Neuronal stem cell (in vitro differentiated cells): Measurements from ENCODE around the gene CFAP92.

Source experiments
- DNase-seq: peaks from one replicate; pipeline ENCODE4 v3.0.0-alpha.2; 2013; ENCODE audit warnings: low spot score
- H2AFZ ChIP-seq: one replicate; pipeline ENCODE4 v1.6.1; 2013; ENCODE audit warnings: mild to moderate bottlenecking, low read length, inconsistent platforms
- H2AK5ac ChIP-seq: 2 replicates; pipeline ENCODE4 v1.6.1; 2013; ENCODE audit warnings: low read depth, mild to moderate bottlenecking, inconsistent platforms, low read length, moderate library complexity, mixed read lengths
- H2BK120ac ChIP-seq: 2 replicates; pipeline ENCODE4 v1.6.1; 2013; ENCODE audit warnings: low read depth, mild to moderate bottlenecking, inconsistent platforms, low read length, moderate library complexity, mixed read lengths
- H2BK12ac ChIP-seq: one replicate; pipeline ENCODE4 v1.6.1; 2013; ENCODE audit warnings: low read length, inconsistent platforms
- H2BK15ac ChIP-seq: 2 replicates; pipeline ENCODE4 v1.6.1; 2013; ENCODE audit warnings: mild to moderate bottlenecking, low read length, inconsistent platforms, mixed read lengths
- H2BK5ac ChIP-seq: one replicate; pipeline ENCODE4 v1.6.1; 2013; ENCODE audit warnings: inconsistent platforms, mild to moderate bottlenecking, low read length, moderate library complexity
- H3K14ac ChIP-seq: one replicate; pipeline ENCODE4 v1.6.1; 2013; ENCODE audit warnings: low read length, inconsistent platforms
- H3K18ac ChIP-seq: 2 replicates; pipeline ENCODE4 v1.6.1; 2013; ENCODE audit warnings: low read length, inconsistent platforms
- H3K23ac ChIP-seq: 2 replicates; pipeline ENCODE4 v1.6.1; 2013; ENCODE audit warnings: low read depth, mild to moderate bottlenecking, mixed read lengths, low read length, inconsistent platforms; ENCODE audit not compliant: poor library complexity
- H3K27ac ChIP-seq: replicated peaks from 3 replicates; pipeline ENCODE4 v1.5.1; 2013; ENCODE audit warnings: low read length, inconsistent platforms
- H3K27me3 ChIP-seq, 3 experiments: 2 replicates each; pipeline ENCODE4 v1.6.1; 2013; ENCODE audit warnings: low read length in 3 of 3, mild to moderate bottlenecking in 2 of 3, inconsistent platforms in 1 of 3, low read depth in 1 of 3, mixed read lengths in 1 of 3, moderate library complexity in 1 of 3; ENCODE audit not compliant: control insufficient read depth in 3 of 3, insufficient read depth in 3 of 3
- H3K36me3 ChIP-seq, 2 donors: replicated peaks in 1 of 2; 2 replicates each; pipeline ENCODE4 v1.6.1; 2013; ENCODE audit warnings: low read length in 2 of 2; ENCODE audit not compliant: control insufficient read depth in 2 of 2, insufficient read depth in 2 of 2
- H3K4ac ChIP-seq: 2 replicates; pipeline ENCODE4 v1.6.1; 2013; ENCODE audit warnings: inconsistent platforms, mild to moderate bottlenecking, low read length, moderate library complexity
- H3K4me1 ChIP-seq, 2 donors: 1 replicate in 1 of 2; 2 replicates in 1 of 2; pipeline ENCODE4 v1.6.1; 2013; ENCODE audit warnings: low read length in 2 of 2, low read depth in 1 of 2; ENCODE audit not compliant: control insufficient read depth in 2 of 2, insufficient read depth in 1 of 2
- H3K4me2 ChIP-seq: one replicate; pipeline ENCODE4 v1.6.1; 2013; ENCODE audit warnings: mild to moderate bottlenecking, low read length, inconsistent platforms; ENCODE audit not compliant: insufficient read depth, poor library complexity, severe bottlenecking
- H3K4me3 ChIP-seq, 2 donors: 2 replicates each; pipeline ENCODE4 v1.5.1; 2013; ENCODE audit warnings: low read length in 2 of 2, mild to moderate bottlenecking in 2 of 2, inconsistent platforms in 1 of 2, moderate library complexity in 1 of 2
- H3K79me1 ChIP-seq: one replicate; pipeline ENCODE4 v1.6.1; 2013; ENCODE audit warnings: low read depth, mild to moderate bottlenecking, inconsistent platforms, low read length, moderate library complexity
- H3K9ac ChIP-seq: one replicate; pipeline ENCODE4 v1.6.1; 2013; ENCODE audit warnings: mild to moderate bottlenecking, low read depth, low read length, inconsistent platforms; ENCODE audit not compliant: poor library complexity
- H3K9me3 ChIP-seq, 2 donors: replicated peaks in 1 of 2; 2 replicates each; pipeline versions ENCODE3 to v1.6.1; 2013; ENCODE audit warnings: low read length in 2 of 2, mild to moderate bottlenecking in 2 of 2, inconsistent platforms in 1 of 2, low read depth in 1 of 2, mixed read lengths in 1 of 2, moderate library complexity in 1 of 2; ENCODE audit not compliant: control insufficient read depth in 2 of 2, insufficient read depth in 1 of 2
- H4K8ac ChIP-seq: one replicate; pipeline ENCODE4 v1.6.1; 2013; ENCODE audit warnings: low read depth, mild to moderate bottlenecking, inconsistent platforms, low read length, moderate library complexity
- H4K91ac ChIP-seq: one replicate; pipeline ENCODE4 v1.6.1; 2013; ENCODE audit warnings: low read length, low read depth, mild to moderate bottlenecking, inconsistent platforms; ENCODE audit not compliant: poor library complexity
- WGBS, 2 donors: extraction: QIAGEN DNeasy Blood & Tissue Kit; methylation state at CpG; one replicate each; pipeline ENCODE4 v1.1.7; 2013; ENCODE audit warnings: missing lambda C conversion rate in 2 of 2, mixed read lengths in 1 of 2; ENCODE audit not compliant: insufficient read length in 2 of 2, insufficient replicate concordance in 1 of 2; ENCODE audit errors: extremely low coverage in 2 of 2; 5-methylcytosine and 5-hydroxymethylcytosine counted together

The CFAP92 gene

GRCh38 chr3:128945041-128945877 is 48.6 kb downstream of the CFAP92 start:
- Histone ChIP-seq H3K4ac (no peak overlapping the region), H3K4me2 (no peak overlapping the region), H2BK12ac (no peak overlapping the region), H4K91ac (no peak overlapping the region), H3K4me3 (no peak overlapping the region), H2BK15ac (no peak overlapping the region), H2AFZ (no peak overlapping the region), H3K9me3 (peaks cover 0 to 1% of the 10 kb centered on the region in 2 donors), H3K9ac (no peak overlapping the region), H3K27me3 (no peaks in the 10 kb centered on the region), H3K36me3 (peaks cover 0 to 6% of the 10 kb centered on the region in 2 donors), H2AK5ac (peak overlapping the region; percentile 50), H3K27ac (no peak overlapping the region), H2BK120ac (no peak overlapping the region), H3K14ac (no peak overlapping the region), H3K79me1 (no peaks in the 10 kb centered on the region), H3K4me1 (peaks cover 0 to 1% of the 10 kb centered on the region in 2 donors), H4K8ac (no peak overlapping the region), H2BK5ac (peak overlapping the region; percentile 29), H3K18ac (peak overlapping the region; percentile 31), H3K23ac (no peak overlapping the region)
- no peak for DNase-seq
- WGBS, 2 donors = no CpG with 5 or more reads among the region's 21 CpGs

DNA sequence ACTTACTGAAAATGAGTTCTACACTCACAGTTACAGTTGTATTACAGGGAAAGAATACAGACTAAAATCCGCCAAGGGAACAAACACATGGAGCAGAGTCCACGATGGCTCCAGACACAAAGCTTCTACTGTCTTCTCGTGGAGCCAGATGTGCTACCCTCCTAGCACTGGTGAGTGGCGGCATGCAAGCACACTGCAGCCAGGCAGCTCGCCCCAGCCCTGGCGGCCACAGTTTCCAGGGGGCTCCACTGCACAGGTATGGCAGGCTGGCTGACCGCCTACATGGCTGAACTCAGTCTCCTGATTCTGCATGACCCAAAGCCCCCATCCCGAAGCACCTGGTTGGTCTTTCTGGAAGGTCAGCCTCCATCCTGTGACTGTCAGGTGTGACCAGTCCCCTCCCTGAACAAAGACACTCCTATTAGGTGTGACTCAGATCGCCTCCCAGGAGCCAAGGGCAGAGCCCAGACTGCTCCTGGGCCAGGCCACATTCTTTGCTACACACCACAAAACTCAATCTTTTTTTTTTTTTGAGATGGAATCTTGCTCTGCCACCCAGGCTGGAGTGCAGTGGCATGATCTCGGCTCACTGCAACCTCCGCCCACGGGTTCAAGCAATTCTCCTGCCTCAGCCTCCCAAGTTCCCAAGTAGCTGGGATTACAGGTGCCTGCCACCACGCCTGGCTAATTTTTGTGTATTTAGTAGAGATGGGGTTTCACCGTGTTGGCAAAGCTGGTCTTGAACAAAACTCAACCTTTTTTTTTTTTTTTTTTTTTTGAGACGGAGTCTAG is 51.5 kb downstream of the CFAP92 start:
- H3K9me3 ChIP-seq = peaks cover 0 to 1% of the 10 kb centered on the region in 2 donors
- peak overlapping the region; percentile 93 for H3K4ac ChIP-seq
- peaks cover 0 to 6% of the 10 kb centered on the region in 2 donors for H3K36me3 ChIP-seq
- H2BK12ac ChIP-seq = peak overlapping the region; percentile 84
- peak overlapping the region; percentile 75 for H2AK5ac ChIP-seq
- no peak overlapping the region for H3K4me2 ChIP-seq
- H3K23ac ChIP-seq = no peak overlapping the region
- no peak overlapping the region for H3K9ac ChIP-seq
- no peak overlapping the region for H3K14ac ChIP-seq
- no peak overlapping the region for H2BK15ac ChIP-seq
- H2BK120ac ChIP-seq = no peak overlapping the region
- peak overlapping the region; percentile 57 for H3K18ac ChIP-seq
- no peak overlapping the region for H4K8ac ChIP-seq
- H3K27ac ChIP-seq = no peak overlapping the region
- no peak for DNase-seq
- no peak overlapping the region for H3K4me3 ChIP-seq
- no peak overlapping the region for H2AFZ ChIP-seq
- H3K79me1 ChIP-seq = no peaks in the 10 kb centered on the region
- no peak overlapping the region for H2BK5ac ChIP-seq
- H4K91ac ChIP-seq = no peak overlapping the region
- WGBS, 2 donors = no CpG with 5 or more reads among the region's 15 CpGs
- no peaks in the 10 kb centered on the region for H3K27me3 ChIP-seq
- no peaks in the 10 kb centered on the region for H3K4me1 ChIP-seq

DNA sequence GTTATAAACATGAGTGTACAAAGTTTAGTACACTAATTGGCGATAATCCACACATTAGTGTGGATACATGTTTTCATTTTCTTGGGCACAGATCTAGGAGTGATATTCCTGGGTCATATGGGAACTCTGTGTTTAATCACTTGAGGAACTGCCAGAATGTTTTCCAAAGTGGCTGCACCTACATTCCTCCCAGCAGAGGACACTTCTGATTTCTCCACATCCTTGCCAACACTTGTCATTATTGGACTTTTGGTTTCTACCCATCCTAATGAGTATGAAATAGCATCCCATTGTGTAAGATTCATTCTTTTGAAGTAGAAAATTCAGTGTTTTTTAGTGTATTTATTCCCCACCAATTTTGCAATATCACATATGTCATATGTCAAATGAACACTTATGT is 53.6 kb downstream of the CFAP92 start:
- Histone ChIP-seq H3K4me1 (no peaks in the 10 kb centered on the region), H2BK120ac (no peak overlapping the region), H3K36me3 (peaks cover 0 to 6% of the 10 kb centered on the region in 2 donors), H3K9ac (no peak overlapping the region), H2BK12ac (no peak overlapping the region), H3K4me2 (no peak overlapping the region), H2BK15ac (no peak overlapping the region), H4K8ac (no peak overlapping the region), H3K9me3 (peaks cover 0 to 1% of the 10 kb centered on the region in 2 donors), H3K18ac (no peak overlapping the region), H3K79me1 (no peaks in the 10 kb centered on the region), H3K27me3 (no peaks in the 10 kb centered on the region), H2AFZ (no peak overlapping the region), H3K23ac (no peak overlapping the region), H3K27ac (no peak overlapping the region), H2BK5ac (no peak overlapping the region), H3K14ac (no peak overlapping the region), H2AK5ac (no peak overlapping the region), H4K91ac (no peak overlapping the region), H3K4ac (no peak overlapping the region), H3K4me3 (no peak overlapping the region)
- no peak for DNase-seq
- no CpG with 5 or more reads among the region's 1 CpG for WGBS, 2 donors

DNA sequence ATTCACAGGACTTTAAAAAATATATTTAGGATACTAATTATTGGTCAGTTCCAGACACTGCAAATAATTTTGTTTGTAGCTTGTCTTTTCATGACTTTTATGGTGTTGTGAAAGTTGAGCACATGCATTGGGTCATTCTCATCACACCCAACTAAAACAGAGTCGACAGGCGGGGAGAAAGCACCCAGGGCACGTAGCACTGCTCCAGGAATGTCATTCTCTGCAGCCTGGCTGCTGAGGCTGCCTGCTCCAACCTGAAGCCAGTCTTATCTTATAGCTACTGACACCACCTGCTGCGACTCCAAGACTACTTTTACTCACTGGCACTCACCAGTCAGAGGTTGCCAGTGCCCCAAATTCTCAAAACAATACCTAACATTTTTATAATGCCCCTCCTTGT is 57.5 kb downstream of the CFAP92 start:
- H4K8ac ChIP-seq = no peak overlapping the region
- no peak overlapping the region for H3K14ac ChIP-seq
- no peaks in the 10 kb centered on the region for H3K79me1 ChIP-seq
- no peak overlapping the region for H2BK120ac ChIP-seq
- peaks cover 0 to 6% of the 10 kb centered on the region in 2 donors for H3K36me3 ChIP-seq
- no peaks in the 10 kb centered on the region for H3K27me3 ChIP-seq
- H3K4me2 ChIP-seq = no peak overlapping the region
- H3K9ac ChIP-seq = no peak overlapping the region
- H3K23ac ChIP-seq = no peak overlapping the region
- no peak overlapping the region for H3K18ac ChIP-seq
- no peak overlapping the region for H3K27ac ChIP-seq
- WGBS, 2 donors = no CpG with 5 or more reads among the region's 4 CpGs
- H3K4me1 ChIP-seq = no peaks in the 10 kb centered on the region
- no peak for DNase-seq
- H2AFZ ChIP-seq = no peak overlapping the region
- peaks cover 0 to 2% of the 10 kb centered on the region in 2 donors for H3K9me3 ChIP-seq
- no peak overlapping the region for H3K4me3 ChIP-seq
- H2BK15ac ChIP-seq = no peak overlapping the region
- no peak overlapping the region for H4K91ac ChIP-seq
- H2BK12ac ChIP-seq = no peak overlapping the region
- H2AK5ac ChIP-seq = no peak overlapping the region
- H3K4ac ChIP-seq = no peak overlapping the region
- no peak overlapping the region for H2BK5ac ChIP-seq
